Transverse colon (tissue), 4 donors: Measurements from ENCODE around the gene KAZALD1. TPM values are rescaled to one million over a fixed set of nuclear protein-coding genes. Genes with fewer than 3 reads are reported as not detected.
A peak's percentile ranks its signal among the peaks of the same experiment; 100 is the strongest.

ENCODE experiments used
- DNase-seq: peaks from one replicate; pipeline ENCODE4 v3.0.0-alpha.2; 2019
- H3K27ac ChIP-seq, 4 donors: fragments of 200-600 bp; sonication (generic); 2 replicates each; pipeline ENCODE4 v1.5.1; 2016 to 2018; ENCODE audit warnings: inconsistent platforms in 4 of 4
- H3K27me3 ChIP-seq: fragments of 200-600 bp; sonication (generic); 2 replicates; pipeline ENCODE4 v1.5.1; 2017; ENCODE audit warnings: inconsistent platforms
- H3K36me3 ChIP-seq, 4 donors: fragments of 200-600 bp; sonication (generic); 2 replicates each; pipeline ENCODE4 v1.5.1; 2017 to 2019; ENCODE audit warnings: inconsistent platforms in 4 of 4
- H3K4me1 ChIP-seq, 4 donors: fragments of 200-600 bp; sonication (generic); 2 replicates each; pipeline ENCODE4 v1.5.1; 2017 to 2020; ENCODE audit warnings: inconsistent platforms in 4 of 4
- H3K4me3 ChIP-seq, 4 donors: fragments of 200-600 bp; sonication (generic); 1 replicate in 1 of 4; 2 replicates in 3 of 4; pipeline versions ENCODE4 v1.5.1 to v1.6.1; 2017 to 2019; ENCODE audit warnings: inconsistent platforms in 4 of 4
- H3K9me3 ChIP-seq, 2 donors: fragments of 200-600 bp; sonication (generic); 2 replicates each; pipeline ENCODE4 v1.5.1; 2017 to 2019; ENCODE audit warnings: inconsistent platforms in 2 of 2
- CTCF ChIP-seq, 5 experiments: fragments of 200-600 bp in 3 of 5; fragments of 450-650 bp in 2 of 5; sonication (generic) in 3 of 5; IDR thresholded peaks; 1 replicate in 2 of 5; 2 replicates in 3 of 5; pipeline ENCODE4 v1.5.1; 2016 to 2017; ENCODE audit warnings: antibody characterized with exemption in 5 of 5, inconsistent platforms in 3 of 5, mild to moderate bottlenecking in 2 of 5, moderate library complexity in 1 of 5
- EP300 ChIP-seq: sonication (generic); formaldehyde crosslinking; IDR thresholded peaks from one replicate; pipeline ENCODE4 v1.6.1; 2017; ENCODE audit warnings: antibody characterized with exemption, low read depth
- POLR2A ChIP-seq: fragments of 450-650 bp; IDR thresholded peaks from one replicate; pipeline ENCODE4 v1.6.1; 2016; ENCODE audit warnings: antibody characterized with exemption, mild to moderate bottlenecking, moderate library complexity
- POLR2AphosphoS5 ChIP-seq, 3 donors: sonication (generic); formaldehyde crosslinking; IDR thresholded peaks; one replicate each; pipeline ENCODE4 v1.6.1; 2016; ENCODE audit warnings: antibody characterized with exemption in 3 of 3
- WGBS, 2 donors: methylation state at CpG; one replicate each; pipeline ENCODE4 v1.1.5; 2018; ENCODE audit warnings: low coverage in 1 of 2; 5-methylcytosine and 5-hydroxymethylcytosine counted together
- in situ Hi-C, 4 donors: fragments of 200-750 bp; cut with MboI; loops; one replicate each; pipeline versions ENCODE4 v1.15.0 to v1.15.1; 2017; ENCODE audit warnings: low sequenced_read_pairs in 3 of 4, low pct_ligation_motif_present in 1 of 4, low pct_unique_long_range_greater_than_20kb in 1 of 4
- intact Hi-C: fragments of 100-400 bp; cut with DNase I; formaldehyde crosslinking; loops from one replicate; pipeline ENCODE4 v1.15.1; 2023; ENCODE audit warnings: low total_unique reads
- total RNA-seq, 4 donors: library from RNA; depleted of rRNA; stranded (reverse); fragments of >200 nt; gene quantifications; one replicate each; pipeline ENCODE4 v1.1.0, GENCODE V29; 2016

Gene KAZALD1
- total RNA-seq, 4 donors from 2014 or later, result 3.8 to 18.8 (median 10.0) TPM

- TF ChIP-seq EP300 (no peak), CTCF (IDR thresholded peaks at IDR 0.05) (peak; percentile 88 to 95 (median 93))
- peaks cover 0 to 28% (median 17%) of the 10 kb centered on the region in 4 donors for H3K4me1 ChIP-seq
- intact Hi-C loops (loop anchor here (1.0 to 10.0 kb wide), 2 partner anchors 21 to 50 kb away; partner anchors contain the start of gene SEMA4G), in situ Hi-C loops (no loop called here)
- H3K4me3 ChIP-seq, result no peak overlapping the region
- H3K27ac ChIP-seq, result no peak overlapping the region
- WGBS, 2 donors, result 24% methylated on average over 11 of the region's 11 CpGs; no CpG with 5 or more reads in 1 of the 2 donors
- H3K9me3 ChIP-seq, result no peaks in the 10 kb centered on the region
- peak; percentile 90 for DNase-seq
- H3K36me3 ChIP-seq, result no peaks in the 10 kb centered on the region
- peaks cover 27% of the 10 kb centered on the region for H3K27me3 ChIP-seq
Observed at GRCh38 chr10:101014230-101014884, 47.4 kb upstream of the KAZALD1 start.

GRCh38 chr10:101014966-101015581 lies 46.7 kb upstream of the KAZALD1 start:
- in situ Hi-C loops (no loop called here), intact Hi-C loops (loop anchor here (1.0 to 10.0 kb wide), 3 partner anchors 22 to 292 kb away; partner anchors contain the start of gene SEMA4G)
- Histone ChIP-seq H3K9me3 (no peaks in the 10 kb centered on the region), H3K4me1 (peaks cover 0 to 28% (median 17%) of the 10 kb centered on the region in 4 donors), H3K27me3 (peaks cover 27% of the 10 kb centered on the region), H3K27ac (no peak overlapping the region), H3K36me3 (no peaks in the 10 kb centered on the region), H3K4me3 (no peak overlapping the region)
- 0 to 44% methylated on average over 1 to 6 of the region's 7 CpGs for WGBS, 2 donors
- TF ChIP-seq POLR2AphosphoS5 (IDR thresholded peaks at IDR 0.05) (no peak), EP300 (no peak), POLR2A (no peak), CTCF (IDR thresholded peaks at IDR 0.05) (no peak)
- no peak for DNase-seq

GRCh38 chr10:101015582-101015973 lies 46.2 kb upstream of the KAZALD1 start:
- Histone ChIP-seq H3K27me3 (peaks cover 27% of the 10 kb centered on the region), H3K4me1 (peaks cover 0 to 28% (median 17%) of the 10 kb centered on the region in 4 donors), H3K27ac (no peak overlapping the region), H3K36me3 (no peaks in the 10 kb centered on the region), H3K9me3 (no peaks in the 10 kb centered on the region), H3K4me3 (no peak overlapping the region)
- intact Hi-C loops, result loop anchor here (5.0 to 10.0 kb wide), 2 partner anchors 51 to 292 kb away; partner anchors contain the start of gene SEMA4G
- 89% methylated on average over 7 of the region's 8 CpGs; no CpG with 5 or more reads in 1 of the 2 donors for WGBS, 2 donors
- in situ Hi-C loops, result no loop called here
- no peak for TF ChIP-seq CTCF (IDR thresholded peaks at IDR 0.05)
- TF ChIP-seq POLR2A, result no peak
- TF ChIP-seq POLR2AphosphoS5 (IDR thresholded peaks at IDR 0.05), result no peak
- TF ChIP-seq EP300, result no peak
- no peak for DNase-seq

GRCh38 chr10:101016814-101017213 lies 45.0 kb upstream of the KAZALD1 start:
- Histone ChIP-seq H3K4me1 (peaks cover 0 to 28% (median 17%) of the 10 kb centered on the region in 4 donors), H3K27ac (no peak overlapping the region), H3K4me3 (no peak overlapping the region), H3K27me3 (peaks cover 27% of the 10 kb centered on the region), H3K9me3 (no peaks in the 10 kb centered on the region), H3K36me3 (no peaks in the 10 kb centered on the region)
- in situ Hi-C loops, result no loop called here
- intact Hi-C loops, result loop anchor here (5.0 to 10.0 kb wide), 2 partner anchors 52 to 290 kb away; partner anchors contain the start of gene SEMA4G
- TF ChIP-seq POLR2AphosphoS5 (IDR thresholded peaks at IDR 0.05) (no peak), POLR2A (no peak), CTCF (IDR thresholded peaks at IDR 0.05) (no peak), EP300 (no peak)
- WGBS, 2 donors, result 70 to 73% methylated on average over 2 to 5 of the region's 5 CpGs
- no peak for DNase-seq
